Measurements from ENCODE around the gene ANKRD53. TPM values are rescaled to one million over a fixed set of nuclear protein-coding genes. Genes with fewer than 3 reads are reported as not detected.
A peak's percentile ranks its signal among the peaks of the same experiment; 100 is the strongest.

The ANKRD53 gene
- total and polyA plus RNA-seq, 9 of the 15 experiments (the other 6 are each of a cell fraction or from before 2014, with no cell fraction given) = 0.18 TPM; not detected in 8

DNA sequence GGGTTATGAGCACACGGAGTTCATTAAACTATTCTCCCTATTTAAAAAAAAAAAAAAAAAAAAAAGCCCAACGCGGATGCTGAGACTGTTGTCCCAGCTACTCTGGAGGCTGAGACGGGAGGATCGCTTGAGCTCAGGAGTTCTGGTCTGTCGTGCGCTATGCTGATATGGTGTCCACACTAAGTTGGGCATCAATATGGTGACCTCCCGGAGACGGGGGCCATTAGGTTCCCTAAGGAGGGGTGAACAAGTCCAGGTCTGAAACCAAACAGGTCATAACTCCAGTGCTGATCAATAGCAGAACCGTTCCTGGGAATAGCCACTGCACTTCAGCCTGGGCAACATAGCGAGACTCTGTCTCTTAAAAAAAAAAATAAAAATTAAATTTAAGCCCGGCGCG, 12.9 kb upstream of the ANKRD53 start:
- intact Hi-C loops (cut with micrococcal nuclease) = loop anchor here (1.0 kb wide), 1 partner anchor 12 kb away; no protein-coding TSS in a partner anchor
- TF ChIP-seq ATF1 (CRISPR knock-in tag; IDR thresholded peaks at IDR 0.05) (no peak), ATF1 (tag; IDR thresholded peaks at IDR 0.05) (no peak), GTF2E2 (tag; IDR thresholded peaks at IDR 0.05) (no peak), SRF (CRISPR knock-in tag; IDR thresholded peaks at IDR 0.05) (no peak), ZBTB2 (IDR thresholded peaks at IDR 0.05) (no peak), JUNB (CRISPR knock-in tag; conservative IDR thresholded peaks at IDR 0.05) (no peak), RAD51 (IDR thresholded peaks at IDR 0.05; ENCODE audit: borderline replicate concordance, low read depth) (no peak), ZNF134 (CRISPR knock-in tag; conservative IDR thresholded peaks at IDR 0.05) (no peak), TSC22D4 (tag; IDR thresholded peaks at IDR 0.05) (no peak)
- TF ChIP-seq, protein P1, sequence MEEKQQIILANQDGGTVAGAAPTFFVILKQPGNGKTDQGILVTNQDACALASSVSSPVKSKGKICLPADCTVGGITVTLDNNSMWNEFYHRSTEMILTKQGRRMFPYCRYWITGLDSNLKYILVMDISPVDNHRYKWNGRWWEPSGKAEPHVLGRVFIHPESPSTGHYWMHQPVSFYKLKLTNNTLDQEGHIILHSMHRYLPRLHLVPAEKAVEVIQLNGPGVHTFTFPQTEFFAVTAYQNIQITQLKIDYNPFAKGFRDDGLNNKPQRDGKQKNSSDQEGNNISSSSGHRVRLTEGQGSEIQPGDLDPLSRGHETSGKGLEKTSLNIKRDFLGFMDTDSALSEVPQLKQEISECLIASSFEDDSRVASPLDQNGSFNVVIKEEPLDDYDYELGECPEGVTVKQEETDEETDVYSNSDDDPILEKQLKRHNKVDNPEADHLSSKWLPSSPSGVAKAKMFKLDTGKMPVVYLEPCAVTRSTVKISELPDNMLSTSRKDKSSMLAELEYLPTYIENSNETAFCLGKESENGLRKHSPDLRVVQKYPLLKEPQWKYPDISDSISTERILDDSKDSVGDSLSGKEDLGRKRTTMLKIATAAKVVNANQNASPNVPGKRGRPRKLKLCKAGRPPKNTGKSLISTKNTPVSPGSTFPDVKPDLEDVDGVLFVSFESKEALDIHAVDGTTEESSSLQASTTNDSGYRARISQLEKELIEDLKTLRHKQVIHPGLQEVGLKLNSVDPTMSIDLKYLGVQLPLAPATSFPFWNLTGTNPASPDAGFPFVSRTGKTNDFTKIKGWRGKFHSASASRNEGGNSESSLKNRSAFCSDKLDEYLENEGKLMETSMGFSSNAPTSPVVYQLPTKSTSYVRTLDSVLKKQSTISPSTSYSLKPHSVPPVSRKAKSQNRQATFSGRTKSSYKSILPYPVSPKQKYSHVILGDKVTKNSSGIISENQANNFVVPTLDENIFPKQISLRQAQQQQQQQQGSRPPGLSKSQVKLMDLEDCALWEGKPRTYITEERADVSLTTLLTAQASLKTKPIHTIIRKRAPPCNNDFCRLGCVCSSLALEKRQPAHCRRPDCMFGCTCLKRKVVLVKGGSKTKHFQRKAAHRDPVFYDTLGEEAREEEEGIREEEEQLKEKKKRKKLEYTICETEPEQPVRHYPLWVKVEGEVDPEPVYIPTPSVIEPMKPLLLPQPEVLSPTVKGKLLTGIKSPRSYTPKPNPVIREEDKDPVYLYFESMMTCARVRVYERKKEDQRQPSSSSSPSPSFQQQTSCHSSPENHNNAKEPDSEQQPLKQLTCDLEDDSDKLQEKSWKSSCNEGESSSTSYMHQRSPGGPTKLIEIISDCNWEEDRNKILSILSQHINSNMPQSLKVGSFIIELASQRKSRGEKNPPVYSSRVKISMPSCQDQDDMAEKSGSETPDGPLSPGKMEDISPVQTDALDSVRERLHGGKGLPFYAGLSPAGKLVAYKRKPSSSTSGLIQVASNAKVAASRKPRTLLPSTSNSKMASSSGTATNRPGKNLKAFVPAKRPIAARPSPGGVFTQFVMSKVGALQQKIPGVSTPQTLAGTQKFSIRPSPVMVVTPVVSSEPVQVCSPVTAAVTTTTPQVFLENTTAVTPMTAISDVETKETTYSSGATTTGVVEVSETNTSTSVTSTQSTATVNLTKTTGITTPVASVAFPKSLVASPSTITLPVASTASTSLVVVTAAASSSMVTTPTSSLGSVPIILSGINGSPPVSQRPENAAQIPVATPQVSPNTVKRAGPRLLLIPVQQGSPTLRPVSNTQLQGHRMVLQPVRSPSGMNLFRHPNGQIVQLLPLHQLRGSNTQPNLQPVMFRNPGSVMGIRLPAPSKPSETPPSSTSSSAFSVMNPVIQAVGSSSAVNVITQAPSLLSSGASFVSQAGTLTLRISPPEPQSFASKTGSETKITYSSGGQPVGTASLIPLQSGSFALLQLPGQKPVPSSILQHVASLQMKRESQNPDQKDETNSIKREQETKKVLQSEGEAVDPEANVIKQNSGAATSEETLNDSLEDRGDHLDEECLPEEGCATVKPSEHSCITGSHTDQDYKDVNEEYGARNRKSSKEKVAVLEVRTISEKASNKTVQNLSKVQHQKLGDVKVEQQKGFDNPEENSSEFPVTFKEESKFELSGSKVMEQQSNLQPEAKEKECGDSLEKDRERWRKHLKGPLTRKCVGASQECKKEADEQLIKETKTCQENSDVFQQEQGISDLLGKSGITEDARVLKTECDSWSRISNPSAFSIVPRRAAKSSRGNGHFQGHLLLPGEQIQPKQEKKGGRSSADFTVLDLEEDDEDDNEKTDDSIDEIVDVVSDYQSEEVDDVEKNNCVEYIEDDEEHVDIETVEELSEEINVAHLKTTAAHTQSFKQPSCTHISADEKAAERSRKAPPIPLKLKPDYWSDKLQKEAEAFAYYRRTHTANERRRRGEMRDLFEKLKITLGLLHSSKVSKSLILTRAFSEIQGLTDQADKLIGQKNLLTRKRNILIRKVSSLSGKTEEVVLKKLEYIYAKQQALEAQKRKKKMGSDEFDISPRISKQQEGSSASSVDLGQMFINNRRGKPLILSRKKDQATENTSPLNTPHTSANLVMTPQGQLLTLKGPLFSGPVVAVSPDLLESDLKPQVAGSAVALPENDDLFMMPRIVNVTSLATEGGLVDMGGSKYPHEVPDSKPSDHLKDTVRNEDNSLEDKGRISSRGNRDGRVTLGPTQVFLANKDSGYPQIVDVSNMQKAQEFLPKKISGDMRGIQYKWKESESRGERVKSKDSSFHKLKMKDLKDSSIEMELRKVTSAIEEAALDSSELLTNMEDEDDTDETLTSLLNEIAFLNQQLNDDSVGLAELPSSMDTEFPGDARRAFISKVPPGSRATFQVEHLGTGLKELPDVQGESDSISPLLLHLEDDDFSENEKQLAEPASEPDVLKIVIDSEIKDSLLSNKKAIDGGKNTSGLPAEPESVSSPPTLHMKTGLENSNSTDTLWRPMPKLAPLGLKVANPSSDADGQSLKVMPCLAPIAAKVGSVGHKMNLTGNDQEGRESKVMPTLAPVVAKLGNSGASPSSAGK (IDR thresholded peaks at IDR 0.05) = no peak

More for the DNA sequence above, 12.9 kb upstream of the ANKRD53 start:
- H3K9ac ChIP-seq (ENCODE audit: insufficient read depth in 1 of 2, low read depth in 2 of 2, low read length in 2 of 2) = no peak overlapping the region
- H4K20me1 ChIP-seq (replicated peaks; ENCODE audit: control insufficient read depth, insufficient read depth, low read length) = no peaks in the 10 kb centered on the region; the same call in none of the 2 replicates
- WGBS (ENCODE audit: insufficient coverage, low coverage, missing lambda C conversion rate) = 50% methylated on average over 14 of the region's 14 CpGs
- peaks cover 0 to 36% of the 10 kb centered on the region in 2 experiments; a peak in 2 of 5 replicates for H3K27me3 ChIP-seq (ENCODE audit: control insufficient read depth in 2 of 2, insufficient read depth in 2 of 2, low read length in 2 of 2)
- H3K4me1 ChIP-seq (replicated peaks in 1 of 2; ENCODE audit: control insufficient read depth in 2 of 2, insufficient read depth in 2 of 2, low read length in 2 of 2) = peaks cover 0 to 11% of the 10 kb centered on the region in 2 experiments; a peak in 3 of 5 replicates
- CTCF ChIA-PET (ENCODE audit: low intra/inter-chr PET ratio) = interaction anchor here (0.5 to 2.2 kb wide), 7 partner anchors 12 to 188 kb away, joined by 3 to 13 read pairs (median 4); partner anchors contain the start of genes ANKRD53 and TEX261
- H3K79me2 ChIP-seq (ENCODE audit: control insufficient read depth, insufficient read depth, low read length) = no peaks in the 10 kb centered on the region
- no peak overlapping the region for H3K27ac ChIP-seq (ENCODE audit: extremely low read depth, low read depth, low read length)
- FAIRE-seq (no peak), DNase-seq (ENCODE audit: extremely low read depth in 1 of 4, low spot score in 3 of 4) (no peak), ATAC-seq (no peak)
- in situ Hi-C loops (cut with MboI) = no loop called here
- peak overlapping the region; percentile 73; the same call in 1 of the 2 replicates for H3K4me2 ChIP-seq (ENCODE audit: insufficient read depth, low read length)
- H2AFZ ChIP-seq (ENCODE audit: low read depth, low read length) = no peak overlapping the region; the same call in 1 of the 2 replicates
- no TSS peak for BruUV-seq (replicated peaks)
- no peaks in the 10 kb centered on the region for H3K36me3 ChIP-seq (ENCODE audit: control insufficient read depth, insufficient read depth, low read length)
- no peaks in the 10 kb centered on the region for H3K9me3 ChIP-seq (replicated peaks; ENCODE audit: control insufficient read depth, insufficient read depth, low read depth, low read length)
- H3K9me1 ChIP-seq (ENCODE audit: control insufficient read depth, insufficient read depth, low read length) = no peaks in the 10 kb centered on the region
- no peak overlapping the region for H3K4me3 ChIP-seq
- POLR2A ChIA-PET = interaction anchor here (0.6 to 1.6 kb wide), 2 partner anchors 13 to 824 kb away, joined by 3 read pairs; no protein-coding TSS in a partner anchor

Data from K562 (cell line).